LNCaP clone FGC (cell line): ENCODE data around the gene ABCD1.
"Not testable (repeated sequence)": the region's sequence is repeated elsewhere in the genome, so short reads cannot be mapped to it uniquely, and the experiment has no call there.

Experiments used
- DNase-seq: peaks from one replicate; pipeline ENCODE4 v3.0.0-alpha.2; 2011; ENCODE audit warnings: low read depth
- H3K4me3 ChIP-seq: 2 replicates; pipeline ENCODE4 v1.5.1; 2011; ENCODE audit warnings: mild to moderate bottlenecking, low read depth, low read length, control low read depth
- CTCF ChIP-seq: IDR thresholded peaks from 2 replicates; pipeline ENCODE4 v1.5.1; 2012; ENCODE audit warnings: mild to moderate bottlenecking; ENCODE audit not compliant: control insufficient read depth, insufficient read depth; ENCODE audit errors: extremely low read depth

Gene ABCD1

GRCh38 chrX:153687121-153688039 lies 37.3 kb upstream of the ABCD1 start, which contains the start of gene SLC6A8:
TSS of gene SLC6A8 (plus strand) at chrX:153687926. CDS start at chrX:153688575, 649 bp downstream.
- TF ChIP-seq CTCF: peak; percentile 37; the same call in 1 of the 2 replicates
- no peak for DNase-seq
- H3K4me3 ChIP-seq: peak within 1 kb of the TSS; percentile 46

DNA sequence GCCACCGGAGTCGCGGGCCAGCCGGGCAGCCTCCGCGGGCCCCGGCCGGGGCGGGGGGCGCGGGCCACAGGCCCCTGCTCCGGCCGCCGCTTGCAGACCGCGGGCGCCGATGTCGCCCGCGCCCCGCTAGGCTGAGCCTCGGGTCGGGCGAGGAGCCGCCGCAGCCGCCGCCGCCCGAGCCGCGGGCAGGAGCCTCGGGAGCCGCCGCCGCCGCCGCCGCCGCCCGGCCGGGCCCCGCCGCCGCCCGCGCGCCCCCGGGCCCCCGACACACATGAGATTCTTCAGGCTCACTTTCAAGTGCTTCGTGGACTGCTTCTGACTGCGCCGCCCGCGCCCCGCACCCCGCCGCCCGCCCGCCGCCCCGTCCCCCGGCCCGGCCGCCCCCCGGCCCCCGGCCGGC lies 36.6 kb upstream of the ABCD1 start:
- no peak for TF ChIP-seq CTCF
- no peak for DNase-seq
- no peak overlapping the region for H3K4me3 ChIP-seq

- no peak for DNase-seq
Observed at GRCh38 chrX:153688506-153688905, 36.1 kb upstream of the ABCD1 start.

GRCh38 chrX:153688911-153689590 lies 35.6 kb upstream of the ABCD1 start:
- DNase-seq: no peak
- H3K4me3 ChIP-seq: peak overlapping the region; percentile 56
- no peak for TF ChIP-seq CTCF

More at GRCh38 chrX:153688506-153688905, 36.1 kb upstream of the ABCD1 start:
- peak overlapping the region; percentile 46 for H3K4me3 ChIP-seq
- TF ChIP-seq CTCF: no peak

GRCh38 chrX:153689654-153690465 lies 34.8 kb upstream of the ABCD1 start:
- H3K4me3 ChIP-seq: peak overlapping the region; percentile 56
- no peak for TF ChIP-seq CTCF
- no peak for DNase-seq

DNA sequence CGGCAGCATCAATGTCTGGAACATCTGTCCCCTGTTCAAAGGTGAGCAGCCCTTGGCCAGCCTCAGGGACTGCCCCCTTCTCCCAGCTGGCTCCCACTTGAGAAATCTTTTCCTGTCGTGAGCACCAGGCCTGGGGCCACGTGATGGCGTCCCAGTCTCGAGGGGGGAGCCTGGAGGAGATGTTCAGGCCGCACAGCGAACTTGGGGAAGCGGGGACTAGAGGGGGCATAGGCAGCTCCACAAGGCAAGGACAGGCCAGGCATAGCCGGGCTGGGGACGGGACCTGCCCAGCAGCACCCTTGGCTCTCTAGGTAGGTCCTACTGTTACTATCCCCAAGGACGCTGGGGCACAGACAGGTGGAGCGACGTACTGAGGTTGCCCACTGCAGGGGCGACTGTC lies 34.2 kb upstream of the ABCD1 start:
- no peak for TF ChIP-seq CTCF
- H3K4me3 ChIP-seq: peak overlapping the region; percentile 56
- DNase-seq: no peak

DNA sequence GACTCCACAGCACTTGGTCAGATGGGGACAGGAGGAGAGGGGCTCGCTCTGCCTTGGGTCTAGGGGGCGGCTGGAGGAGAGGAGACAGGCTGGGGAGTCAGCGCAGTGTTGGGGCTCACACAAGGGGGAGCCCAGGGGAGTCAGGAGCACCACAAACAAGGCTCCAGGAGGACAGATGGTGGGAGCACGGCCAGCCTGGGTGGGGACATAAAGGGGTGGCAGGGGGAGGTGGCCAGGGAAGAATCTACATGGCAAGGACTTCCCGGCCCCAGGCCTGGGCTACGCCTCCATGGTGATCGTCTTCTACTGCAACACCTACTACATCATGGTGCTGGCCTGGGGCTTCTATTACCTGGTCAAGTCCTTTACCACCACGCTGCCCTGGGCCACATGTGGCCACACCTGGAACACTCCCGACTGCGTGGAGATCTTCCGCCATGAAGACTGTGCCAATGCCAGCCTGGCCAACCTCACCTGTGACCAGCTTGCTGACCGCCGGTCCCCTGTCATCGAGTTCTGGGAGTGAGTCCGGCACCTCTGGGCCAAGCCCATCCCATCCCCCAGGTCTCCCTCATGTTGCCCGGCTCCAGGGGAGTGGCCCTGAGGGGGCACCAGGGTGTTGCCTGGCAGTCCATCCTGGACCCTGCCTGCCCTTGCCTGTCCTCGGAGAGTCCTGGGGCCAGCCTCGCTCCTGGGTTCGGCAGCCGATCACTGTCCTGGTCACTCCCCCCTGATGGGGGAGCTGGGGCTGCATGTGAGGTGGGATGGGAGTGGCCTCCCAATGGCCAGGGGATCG lies 33.4 kb upstream of the ABCD1 start:
- not testable (repeated sequence) for H3K4me3 ChIP-seq, DNase-seq
